ENCODE results near the gene PCARE.
"Not testable (repeated sequence)": the region's sequence is repeated elsewhere in the genome, so short reads cannot be mapped to it uniquely, and the experiment has no call there.

The PCARE gene
- 0 reads per million in 2 donors for total RNA-seq

- no peak for DNase-seq
These were observed at the start of gene PCARE for GRCh38 chr2:29074411-29074810. Gene PCARE (minus strand): TSS chr2:29074523. CDS start chr2:29074261, 262 bp downstream.

- no peak for DNase-seq
These were observed 49.5 kb upstream of the PCARE start for GRCh38 chr2:29123617-29124349.

GRCh38 chr2:29120846-29121245, 46.5 kb upstream of the PCARE start:
- no peak for DNase-seq

GRCh38 chr2:29119211-29119610, 44.9 kb upstream of the PCARE start:
- peak in 1 of 5 experiments; percentile 67 for DNase-seq

- DNase-seq: no peak
These were observed 43.4 kb upstream of the PCARE start for GRCh38 chr2:29117636-29118303.

- DNase-seq: peak in 4 of 5 experiments; percentile 50 to 96 (median 60)
These were observed 41.8 kb upstream of the PCARE start for GRCh38 chr2:29115797-29116781.

GRCh38 chr2:29114946-29115609, 40.8 kb upstream of the PCARE start, which contains the start of gene CLIP4:
Gene CLIP4 (plus strand): TSS chr2:29115415. CDS start chr2:29121389, 5,974 bp downstream.
- DNase-seq: peak; percentile 46 to 82 (median 66)

GRCh38 chr2:29114586-29114945, 40.2 kb upstream of the PCARE start:
- peak in 1 of 5 experiments; percentile 28 for DNase-seq

- DNase-seq: no peak
These were observed 39.6 kb upstream of the PCARE start for GRCh38 chr2:29113891-29114321.

GRCh38 chr2:29113027-29113686, 38.8 kb upstream of the PCARE start:
- no peak for DNase-seq

- no peak for DNase-seq
These were observed 38.1 kb upstream of the PCARE start for GRCh38 chr2:29112379-29112778.

GRCh38 chr2:29110916-29111535, 36.7 kb upstream of the PCARE start:
- DNase-seq: peak in 1 of 5 experiments; percentile 63

GRCh38 chr2:29109246-29109645, 34.9 kb upstream of the PCARE start:
- no peak for DNase-seq

- DNase-seq: no peak
These were observed 33.9 kb upstream of the PCARE start for GRCh38 chr2:29108225-29108624.

GRCh38 chr2:29107547-29107946, 33.2 kb upstream of the PCARE start:
- not testable (repeated sequence) for DNase-seq

GRCh38 chr2:29106980-29107388, 32.7 kb upstream of the PCARE start:
- DNase-seq: no peak

GRCh38 chr2:29106256-29106655, 31.9 kb upstream of the PCARE start:
- DNase-seq: no peak

GRCh38 chr2:29105375-29105774, 31.1 kb upstream of the PCARE start:
- DNase-seq: no peak

- no peak for DNase-seq
These were observed 30.4 kb upstream of the PCARE start for GRCh38 chr2:29104688-29105087.

GRCh38 chr2:29100564-29100963, 26.2 kb upstream of the PCARE start:
- DNase-seq: no peak

- DNase-seq: no peak
These were observed 23.2 kb upstream of the PCARE start for GRCh38 chr2:29097569-29097968.

Data from T-helper 2 cell (primary cell).